DND-41 (cell line): ENCODE data around the gene TMEM236.

Experiments
- ATAC-seq: fragments of 200-7000 bp; cut with Tn5 transposase; 3 replicates; pipeline ENCODE4 v1.9.1; 2021; ENCODE audit warnings: low read depth; ENCODE audit not compliant: insufficient read depth
- DNase-seq: peaks from one replicate; pipeline ENCODE4 v3.0.0-alpha.2; 2020
- H2AFZ ChIP-seq: 2 replicates; pipeline ENCODE4 v1.6.0; 2012; ENCODE audit warnings: low read depth, low read length
- H3K27ac ChIP-seq: 2 replicates; pipeline ENCODE4 v1.5.1; 2012; ENCODE audit warnings: low read length, inconsistent platforms
- H3K27me3 ChIP-seq: fragments of 200-600 bp; sonication (generic); 2 replicates; pipeline ENCODE4 v1.6.0; 2012; ENCODE audit warnings: low read length, mild to moderate bottlenecking, inconsistent platforms; ENCODE audit not compliant: insufficient read depth, poor library complexity
- H3K36me3 ChIP-seq: 2 replicates; pipeline ENCODE4 v1.5.1; 2012; ENCODE audit warnings: low read length, inconsistent platforms; ENCODE audit not compliant: insufficient read depth
- H3K4me1 ChIP-seq: 2 replicates; pipeline ENCODE4 v1.5.1; 2012; ENCODE audit warnings: mild to moderate bottlenecking, low read length; ENCODE audit not compliant: insufficient read depth
- H3K4me2 ChIP-seq: 2 replicates; pipeline ENCODE4 v1.6.0; 2012; ENCODE audit warnings: mild to moderate bottlenecking, moderate library complexity, low read length, inconsistent platforms; ENCODE audit not compliant: insufficient read depth
- H3K4me3 ChIP-seq, 2 experiments: fragments of 200-600 bp in 1 of 2; shearing (Covaris generic) in 1 of 2; 2 replicates each; pipeline ENCODE4 v1.5.1; 2012 to 2016; ENCODE audit warnings: inconsistent platforms in 2 of 2, low read length in 2 of 2, mild to moderate bottlenecking in 2 of 2, low read depth in 1 of 2, moderate library complexity in 1 of 2
- H3K79me2 ChIP-seq: 2 replicates; pipeline ENCODE4 v1.6.0; 2012; ENCODE audit warnings: low read length, inconsistent platforms; ENCODE audit not compliant: insufficient read depth
- H3K9ac ChIP-seq: 2 replicates; pipeline ENCODE4 v1.6.0; 2012; ENCODE audit warnings: low read depth, mild to moderate bottlenecking, inconsistent platforms, low read length, moderate library complexity
- H3K9me3 ChIP-seq: 2 replicates; pipeline ENCODE4 v1.5.1; 2012; ENCODE audit warnings: low read length, moderate library complexity, mild to moderate bottlenecking, inconsistent platforms; ENCODE audit not compliant: insufficient read depth, severe bottlenecking
- H4K20me1 ChIP-seq: 2 replicates; pipeline ENCODE4 v1.6.0; 2012; ENCODE audit warnings: low read length; ENCODE audit not compliant: insufficient read depth
- EZH2 ChIP-seq: IDR thresholded peaks from 3 replicates; pipeline ENCODE4 v1.6.1; 2012; ENCODE audit warnings: borderline replicate concordance, low read depth, mild to moderate bottlenecking, moderate library complexity, low read length, inconsistent platforms; ENCODE audit not compliant: severe bottlenecking
- TF ChIP-seq, protein P1 (sequence below): IDR thresholded peaks from 2 replicates; pipeline ENCODE4 v1.5.1; 2012; ENCODE audit warnings: borderline replicate concordance, low read length, moderate library complexity, mild to moderate bottlenecking; ENCODE audit not compliant: poor library complexity, severe bottlenecking; ENCODE audit errors: extremely low read depth

Gene TMEM236, protein sequence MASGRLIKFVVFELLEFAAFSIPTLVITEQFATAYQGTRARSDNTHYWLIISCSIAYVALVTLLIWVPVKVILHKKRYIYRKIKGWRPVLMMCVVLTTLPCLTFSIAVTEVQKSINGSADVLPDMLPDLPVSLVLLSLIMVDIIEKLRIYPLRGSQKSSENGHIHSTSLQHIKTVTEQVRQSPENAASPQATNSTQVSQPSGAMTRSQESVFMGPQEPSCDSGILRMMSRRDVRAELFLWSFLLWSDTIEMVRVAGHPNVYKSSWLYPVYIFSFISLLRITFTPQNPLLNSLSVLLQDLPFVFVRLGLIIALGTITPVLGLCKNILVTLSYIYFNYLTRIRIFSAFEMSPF

DNA sequence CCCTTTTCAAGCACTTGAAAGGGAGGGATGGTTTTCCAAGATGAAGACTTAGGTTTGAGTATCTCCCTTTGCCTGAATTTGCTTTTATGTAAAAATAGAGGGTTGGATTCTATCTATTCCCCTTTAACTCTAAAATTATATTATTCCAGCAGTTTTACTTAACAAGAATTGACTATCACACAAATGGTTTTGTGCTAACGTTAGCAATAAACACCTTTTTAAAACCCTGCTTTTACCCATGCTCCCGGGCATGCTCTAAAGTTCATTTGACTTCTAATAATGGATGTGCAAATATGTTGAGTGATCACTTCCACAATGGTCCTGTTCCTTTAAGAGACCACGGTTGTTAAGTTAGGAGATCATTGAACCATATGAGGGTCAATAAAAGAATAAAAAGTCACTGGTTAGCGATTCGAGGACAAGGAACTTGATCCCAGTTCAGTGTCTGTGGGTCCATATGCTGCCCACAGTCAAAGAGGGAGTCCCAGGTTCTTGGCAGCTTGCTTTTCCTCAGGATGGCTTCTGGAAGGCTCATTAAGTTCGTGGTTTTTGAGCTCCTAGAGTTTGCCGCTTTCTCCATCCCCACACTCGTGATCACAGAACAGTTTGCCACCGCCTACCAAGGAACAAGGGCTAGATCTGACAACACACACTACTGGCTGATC is at the start of gene TMEM236:
TSS of gene TMEM236 (plus strand) at position 421 of the 665 bp plus-strand sequence. CDS start at position 516, 95 bp downstream.
- no peak for ATAC-seq
- TF ChIP-seq EZH2 = no peak
- TF ChIP-seq, protein P1, sequence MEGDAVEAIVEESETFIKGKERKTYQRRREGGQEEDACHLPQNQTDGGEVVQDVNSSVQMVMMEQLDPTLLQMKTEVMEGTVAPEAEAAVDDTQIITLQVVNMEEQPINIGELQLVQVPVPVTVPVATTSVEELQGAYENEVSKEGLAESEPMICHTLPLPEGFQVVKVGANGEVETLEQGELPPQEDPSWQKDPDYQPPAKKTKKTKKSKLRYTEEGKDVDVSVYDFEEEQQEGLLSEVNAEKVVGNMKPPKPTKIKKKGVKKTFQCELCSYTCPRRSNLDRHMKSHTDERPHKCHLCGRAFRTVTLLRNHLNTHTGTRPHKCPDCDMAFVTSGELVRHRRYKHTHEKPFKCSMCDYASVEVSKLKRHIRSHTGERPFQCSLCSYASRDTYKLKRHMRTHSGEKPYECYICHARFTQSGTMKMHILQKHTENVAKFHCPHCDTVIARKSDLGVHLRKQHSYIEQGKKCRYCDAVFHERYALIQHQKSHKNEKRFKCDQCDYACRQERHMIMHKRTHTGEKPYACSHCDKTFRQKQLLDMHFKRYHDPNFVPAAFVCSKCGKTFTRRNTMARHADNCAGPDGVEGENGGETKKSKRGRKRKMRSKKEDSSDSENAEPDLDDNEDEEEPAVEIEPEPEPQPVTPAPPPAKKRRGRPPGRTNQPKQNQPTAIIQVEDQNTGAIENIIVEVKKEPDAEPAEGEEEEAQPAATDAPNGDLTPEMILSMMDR = no peak

DNA sequence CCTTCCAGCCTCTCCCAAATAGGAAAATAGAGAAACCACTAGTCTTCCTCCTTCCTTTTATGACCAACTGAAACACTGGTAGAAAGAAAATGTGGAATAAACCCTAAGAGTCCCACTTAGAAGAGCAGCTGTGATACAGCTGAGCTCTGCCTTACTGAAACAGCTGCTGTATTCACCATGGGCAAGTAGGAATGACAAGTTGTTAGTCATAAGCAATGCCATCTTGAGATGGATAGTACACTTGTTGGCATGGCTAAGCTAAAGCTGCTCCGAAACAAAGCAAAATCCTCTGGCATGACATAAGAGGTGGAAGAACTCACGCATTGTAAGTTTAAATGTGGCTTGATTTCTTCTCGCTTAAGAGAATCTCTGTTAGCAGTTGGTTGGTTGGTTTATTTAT is 48.3 kb upstream of the TMEM236 start:
- Histone ChIP-seq H3K4me2 (no peak overlapping the region), H3K79me2 (no peaks in the 10 kb centered on the region), H4K20me1 (no peaks in the 10 kb centered on the region), H3K4me3 (no peak overlapping the region), H3K9me3 (no peaks in the 10 kb centered on the region), H2AFZ (no peak overlapping the region), H3K9ac (no peak overlapping the region), H3K27me3 (no peaks in the 10 kb centered on the region), H3K27ac (no peak overlapping the region), H3K4me1 (no peaks in the 10 kb centered on the region), H3K36me3 (peaks cover 29% of the 10 kb centered on the region)
- DNase-seq = no peak
- no peak for ATAC-seq
- TF ChIP-seq EZH2 = no peak
- TF ChIP-seq, protein P1 = no peak

More for the DNA sequence above, at the start of gene TMEM236:
- Histone ChIP-seq H3K4me2 (no peak within 1 kb of the TSS), H3K9ac (no peak within 1 kb of the TSS), H2AFZ (0 out of 2 replicates have a peak within 1 kb of the TSS, but pooled peaks have one; percentile 36), H3K79me2 (no peaks in the 10 kb centered on the region), H3K27ac (0 out of 2 replicates have a peak within 1 kb of the TSS, but pooled peaks have one; percentile 34), H3K36me3 (no peaks in the 10 kb centered on the region), H3K27me3 (no peaks in the 10 kb centered on the region), H3K4me1 (peaks cover 8% of the 10 kb centered on the region), H3K4me3 (no peak within 1 kb of the TSS), H4K20me1 (no peaks in the 10 kb centered on the region), H3K9me3 (no peaks in the 10 kb centered on the region)
- DNase-seq = no peak

DNA sequence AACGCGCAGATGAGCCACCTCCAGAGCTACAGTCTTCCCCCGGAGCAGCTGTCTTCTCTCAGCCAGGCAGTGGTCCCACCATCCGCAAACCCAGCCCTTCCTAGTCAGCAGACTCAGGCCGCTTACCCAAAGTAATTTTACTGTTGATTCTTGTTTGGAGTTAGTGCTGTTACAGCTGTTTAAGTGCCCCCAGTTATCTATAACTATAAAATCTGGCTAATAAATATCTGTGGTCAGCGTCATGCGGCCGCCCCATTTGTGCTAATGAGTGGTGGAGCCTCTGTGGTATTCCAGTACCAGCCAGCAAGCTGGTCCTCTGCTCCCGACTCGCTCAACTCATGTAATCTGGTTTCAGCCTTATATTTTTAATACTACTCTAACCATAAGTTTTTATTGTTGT is 43.2 kb upstream of the TMEM236 start:
- Histone ChIP-seq H3K4me1 (no peaks in the 10 kb centered on the region), H3K9me3 (no peaks in the 10 kb centered on the region), H3K9ac (no peak overlapping the region), H2AFZ (no peak overlapping the region), H3K4me2 (no peak overlapping the region), H3K27me3 (no peaks in the 10 kb centered on the region), H3K27ac (no peak overlapping the region), H3K4me3 (no peak overlapping the region), H3K36me3 (peaks cover 58% of the 10 kb centered on the region), H3K79me2 (no peaks in the 10 kb centered on the region), H4K20me1 (no peaks in the 10 kb centered on the region)
- ATAC-seq (no peak), DNase-seq (no peak)
- no peak for TF ChIP-seq EZH2
- TF ChIP-seq, protein P1 = no peak
